PC-9 (cell line): ENCODE measurements around the gene PIK3R3.

ENCODE experiments used
- CTCF ChIP-seq: fragments of 200-600 bp; sonication (generic); conservative IDR thresholded peaks from 2 replicates; pipeline ENCODE4 v1.6.1; 2017; ENCODE audit warnings: mixed run types, antibody characterized with exemption, mild to moderate bottlenecking, moderate library complexity
- EZH2 ChIP-seq: fragments of 200-600 bp; sonication (generic); IDR thresholded peaks from 2 replicates; pipeline ENCODE4 v1.8.0; 2017; ENCODE audit warnings: antibody characterized with exemption, low read depth

- TF ChIP-seq CTCF, result no peak
- no peak for TF ChIP-seq EZH2
These were observed 2.4 kb upstream of the PIK3R3 start for GRCh38 chr1:46134660-46135331.
